Measurements from ENCODE around the gene USP35. TPM values are rescaled to one million over a fixed set of nuclear protein-coding genes. Genes with fewer than 3 reads are reported as not detected.

Gene USP35
- polyA plus RNA-seq, 1 of the 3 experiments (the other 2 are of a cell fraction) = 8.4 TPM

- POLR2A ChIA-PET = no interaction called here
- Histone ChIP-seq H4K20me1 (ENCODE audit: insufficient read depth) (no peaks in the 10 kb centered on the region), H3K36me3 (replicated peaks in 1 of 2; ENCODE audit: control insufficient read depth in 1 of 2, insufficient read depth in 2 of 2, low read length in 1 of 2) (peaks cover 0 to 21% of the 10 kb centered on the region in 2 experiments), H3K4me2 (no peak overlapping the region), H3K79me2 (ENCODE audit: insufficient read depth) (peaks cover 42% of the 10 kb centered on the region; the same call in 1 of the 2 replicates), H3K4me3 (ENCODE audit: low read depth in 2 of 2, low read length in 1 of 2) (no peak overlapping the region), H3F3A (replicated peaks; ENCODE audit: insufficient read depth) (no peaks in the 10 kb centered on the region), H3K4me1 (ENCODE audit: control insufficient read depth in 1 of 2, insufficient read depth in 2 of 2, low read depth in 1 of 2, low read length in 1 of 2) (peaks cover 3 to 9% of the 10 kb centered on the region in 2 experiments; a peak in 2 of 4 replicates), H3K9ac (no peak overlapping the region), H3K27me3 (ENCODE audit: insufficient read depth) (no peaks in the 10 kb centered on the region), H3K9me3 (no peaks in the 10 kb centered on the region), H3K27ac (ENCODE audit: low read depth in 2 of 2, low read length in 1 of 2) (no peak overlapping the region), H3K9me2 (no peaks in the 10 kb centered on the region), H2AFZ (ENCODE audit: low read depth) (no peak overlapping the region)
- CTCF ChIA-PET = no interaction called here
- 72% methylated on average over 2 of the region's 2 CpGs for WGBS (ENCODE audit: low lambda C conversion rate)
- DNase-seq = no peak
- TF ChIP-seq TAF1 (IDR thresholded peaks at IDR 0.05; ENCODE audit: borderline replicate concordance, low read depth, low read length) (no peak), MAX (IDR thresholded peaks at IDR 0.05; ENCODE audit: low read depth) (no peak), SMC3 (IDR thresholded peaks at IDR 0.05; ENCODE audit: low read depth, low read length) (no peak), EZH2phosphoT487 (IDR thresholded peaks at IDR 0.05; ENCODE audit: borderline replicate concordance, low read depth) (no peak), GABPA (IDR thresholded peaks at IDR 0.05; ENCODE audit: low read depth) (no peak), POLR2AphosphoS5 (IDR thresholded peaks at IDR 0.05; ENCODE audit: low read depth, low read length) (no peak), ZBTB33 (IDR thresholded peaks at IDR 0.05; ENCODE audit: borderline replicate concordance, low read depth) (no peak), REST (IDR thresholded peaks at IDR 0.05; ENCODE audit: low read depth, low read length) (no peak)
These were observed 7.5 kb upstream of the USP35 start for GRCh38 chr11:78181185-78181584.

Data from SK-N-SH (cell line).